HG03135 (cell line): Measurements from ENCODE around the gene XBP1.
"Not testable (repeated sequence)": the region's sequence is repeated elsewhere in the genome, so short reads cannot be mapped to it uniquely, and the experiment has no call there.

Experiments used
- ATAC-seq: cut with Tn5 transposase; IDR thresholded peaks from one replicate; pipeline ENCODE4 v1.9.1; 2021; ENCODE audit warnings: mild to moderate bottlenecking, moderate library complexity; ENCODE audit not compliant: unreplicated experiment

Gene XBP1

DNA sequence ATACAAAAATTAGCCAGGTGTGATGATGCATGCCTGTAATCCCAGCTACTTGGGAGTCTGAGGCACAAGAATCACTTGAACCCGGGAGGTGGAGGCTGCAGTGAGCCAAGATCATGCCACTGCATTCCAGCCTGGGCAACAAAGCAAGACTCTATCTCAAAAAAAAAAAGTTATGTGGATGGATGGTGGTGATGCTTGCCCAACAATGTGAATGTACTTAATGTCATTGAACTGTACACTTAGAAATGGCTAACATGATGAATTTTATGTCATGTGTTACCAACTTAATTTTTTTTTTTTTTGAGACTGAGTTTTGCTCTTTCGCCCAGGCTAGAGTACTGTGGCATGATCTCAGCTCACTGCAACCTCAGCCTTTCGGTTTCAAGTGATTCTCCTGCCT, 45.9 kb downstream of the XBP1 start:
- ATAC-seq, result not testable (repeated sequence)

- ATAC-seq, result no peak
Measured at GRCh38 chr22:28750471-28750881, 49.9 kb downstream of the XBP1 start.
